CD4-positive, CD25-positive, alpha-beta regulatory T cell (primary cell): Measurements from ENCODE around the gene PML. TPM values are rescaled to one million over a fixed set of nuclear protein-coding genes. Genes with fewer than 3 reads are reported as not detected.

Source experiments
- ATAC-seq, 2 donors: fragments of 150-1000 bp; cut with Tn5 transposase; one replicate each; pipeline ENCODE4 v1.10.0; 2021; ENCODE audit warnings: low read depth in 2 of 2, moderate number of reproducible peaks in 2 of 2, moderate library complexity in 1 of 2
- DNase-seq, 3 donors: peaks; one replicate each; pipeline versions ENCODE4 v3.0.0 to v3.0.0-alpha.2; 2012 to 2022; ENCODE audit warnings: mixed read lengths in 1 of 3
- H3K27ac ChIP-seq: one replicate; pipeline ENCODE4 v1.7.0; 2013; ENCODE audit warnings: mild to moderate bottlenecking, low read length; ENCODE audit not compliant: insufficient read depth, poor library complexity, severe bottlenecking
- H3K27me3 ChIP-seq: one replicate; pipeline ENCODE4 v1.7.0; 2013; ENCODE audit warnings: low read length; ENCODE audit not compliant: control insufficient read depth, insufficient read depth
- H3K36me3 ChIP-seq: one replicate; pipeline ENCODE4 v1.7.0; 2013; ENCODE audit warnings: mild to moderate bottlenecking, low read length, moderate library complexity; ENCODE audit not compliant: control insufficient read depth, insufficient read depth
- H3K4me1 ChIP-seq: 2 replicates; pipeline ENCODE4 v1.7.0; 2013; ENCODE audit warnings: mild to moderate bottlenecking, low read length; ENCODE audit not compliant: insufficient read depth, control insufficient read depth, poor library complexity, severe bottlenecking
- H3K4me3 ChIP-seq: one replicate; pipeline ENCODE4 v1.7.0; 2013; ENCODE audit warnings: low read depth, mild to moderate bottlenecking, low read length, moderate library complexity
- H3K9me3 ChIP-seq, 2 experiments: 1 replicate in 1 of 2; 2 replicates in 1 of 2; pipeline ENCODE4 v1.7.0; 2013; ENCODE audit warnings: low read length in 2 of 2, mild to moderate bottlenecking in 1 of 2, moderate library complexity in 1 of 2; ENCODE audit not compliant: control insufficient read depth in 2 of 2
- H3K27ac Mint-ChIP-seq, 3 donors: one replicate each; pipeline ENCODE4 v1.8.0; 2020 to 2022; ENCODE audit warnings: mild to moderate bottlenecking in 3 of 3, mixed read lengths in 3 of 3, moderate library complexity in 2 of 3
- H3K27me3 Mint-ChIP-seq: one replicate; pipeline ENCODE4 v1.8.0; 2022; ENCODE audit warnings: mild to moderate bottlenecking, mixed read lengths
- H3K36me3 Mint-ChIP-seq: one replicate; pipeline ENCODE4 v1.8.0; 2020; ENCODE audit warnings: mixed read lengths
- H3K4me1 Mint-ChIP-seq, 4 donors: one replicate each; pipeline ENCODE4 v1.8.0; 2020 to 2022; ENCODE audit warnings: mixed read lengths in 4 of 4, mild to moderate bottlenecking in 1 of 4
- H3K4me3 Mint-ChIP-seq, 4 donors: one replicate each; pipeline ENCODE4 v1.8.0; 2020 to 2022; ENCODE audit warnings: mild to moderate bottlenecking in 4 of 4, mixed read lengths in 4 of 4, moderate library complexity in 3 of 4
- H3K9me3 Mint-ChIP-seq, 7 donors: one replicate each; pipeline ENCODE4 v1.8.0; 2020 to 2022; ENCODE audit warnings: mixed read lengths in 7 of 7, mild to moderate bottlenecking in 3 of 7, moderate library complexity in 2 of 7
- polyA plus RNA-seq, 4 donors: library from polyadenylated mRNA; unstranded; fragments of 300-500 nt; fragmentation: Illumina TruSeq; gene quantifications; one replicate each; pipeline ENCODE4 v1.2.3, GENCODE V29; 2021
- total RNA-seq: library from RNA; stranded (reverse); gene quantifications from one replicate; pipeline ENCODE4 v1.2.3, GENCODE V29; 2022

The PML gene
- total and polyA plus RNA-seq, 5 donors from 2014 or later: 13.7 to 57.6 (median 23.2) TPM

DNA sequence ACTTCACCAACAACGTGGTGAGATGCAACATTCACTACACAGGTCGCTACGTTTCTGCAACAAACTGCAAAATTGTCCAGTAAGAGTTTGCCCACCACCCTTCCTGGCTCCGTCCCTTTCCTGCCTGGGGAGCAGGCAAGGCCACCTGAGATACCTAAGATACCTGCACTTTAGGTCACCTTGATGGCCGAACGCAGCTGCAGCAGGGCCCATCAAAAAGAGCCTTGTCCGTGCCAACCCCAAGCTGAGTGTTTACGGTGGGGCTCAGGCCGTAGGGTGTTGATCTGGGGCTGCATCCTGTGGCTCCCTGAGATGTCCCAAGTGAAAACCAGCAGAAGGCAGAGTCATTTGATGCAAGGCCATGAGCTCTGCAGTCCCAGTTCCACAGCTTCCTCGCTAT, 45.0 kb upstream of the PML start:
- no peak overlapping the region for H3K4me3 Mint-ChIP-seq
- Histone ChIP-seq H3K27me3 (no peaks in the 10 kb centered on the region), H3K4me1 (peaks cover 7% of the 10 kb centered on the region), H3K27ac (no peak overlapping the region), H3K9me3 (no peaks in the 10 kb centered on the region), H3K36me3 (no peaks in the 10 kb centered on the region), H3K4me3 (no peak overlapping the region)
- no peak for ATAC-seq
- DNase-seq: no peak
- H3K36me3 Mint-ChIP-seq: no peaks in the 10 kb centered on the region
- no peaks in the 10 kb centered on the region for H3K9me3 Mint-ChIP-seq
- peaks cover 0 to 17% (median 10%) of the 10 kb centered on the region in 4 donors for H3K4me1 Mint-ChIP-seq
- no peak overlapping the region for H3K27ac Mint-ChIP-seq
- no peaks in the 10 kb centered on the region for H3K27me3 Mint-ChIP-seq

DNA sequence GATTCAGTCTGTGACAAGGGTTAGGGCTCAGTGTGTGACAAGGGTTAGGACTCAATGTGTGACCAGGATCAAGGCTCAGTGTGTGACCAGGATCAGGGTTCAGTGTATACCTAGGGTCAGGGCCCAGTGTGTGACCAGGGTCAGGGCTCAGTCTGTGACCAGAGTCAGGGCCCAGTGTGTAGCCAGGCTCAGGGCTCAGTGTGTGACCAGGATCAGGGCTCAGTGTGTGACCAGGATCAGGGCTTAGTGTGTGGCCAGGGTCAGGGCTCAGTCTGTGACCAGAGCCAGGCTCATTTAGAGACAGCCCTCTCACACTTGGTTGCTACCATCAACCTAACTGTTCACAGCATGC, 44.1 kb upstream of the PML start:
- no peaks in the 10 kb centered on the region for H3K36me3 ChIP-seq
- Mint-ChIP-seq H3K36me3 (no peaks in the 10 kb centered on the region), H3K4me1 (peaks cover 0 to 14% (median 9%) of the 10 kb centered on the region in 4 donors), H3K27me3 (no peaks in the 10 kb centered on the region), H3K9me3 (no peaks in the 10 kb centered on the region), H3K4me3 (no peak overlapping the region), H3K27ac (peak overlapping the region in 2 of 3 donors; percentile 91 to 94)
- H3K4me3 ChIP-seq: no peak overlapping the region
- peaks cover 7% of the 10 kb centered on the region for H3K4me1 ChIP-seq
- no peak overlapping the region for H3K27ac ChIP-seq
- DNase-seq: no peak
- ATAC-seq: no peak
- no peaks in the 10 kb centered on the region for H3K9me3 ChIP-seq
- H3K27me3 ChIP-seq: no peaks in the 10 kb centered on the region

DNA sequence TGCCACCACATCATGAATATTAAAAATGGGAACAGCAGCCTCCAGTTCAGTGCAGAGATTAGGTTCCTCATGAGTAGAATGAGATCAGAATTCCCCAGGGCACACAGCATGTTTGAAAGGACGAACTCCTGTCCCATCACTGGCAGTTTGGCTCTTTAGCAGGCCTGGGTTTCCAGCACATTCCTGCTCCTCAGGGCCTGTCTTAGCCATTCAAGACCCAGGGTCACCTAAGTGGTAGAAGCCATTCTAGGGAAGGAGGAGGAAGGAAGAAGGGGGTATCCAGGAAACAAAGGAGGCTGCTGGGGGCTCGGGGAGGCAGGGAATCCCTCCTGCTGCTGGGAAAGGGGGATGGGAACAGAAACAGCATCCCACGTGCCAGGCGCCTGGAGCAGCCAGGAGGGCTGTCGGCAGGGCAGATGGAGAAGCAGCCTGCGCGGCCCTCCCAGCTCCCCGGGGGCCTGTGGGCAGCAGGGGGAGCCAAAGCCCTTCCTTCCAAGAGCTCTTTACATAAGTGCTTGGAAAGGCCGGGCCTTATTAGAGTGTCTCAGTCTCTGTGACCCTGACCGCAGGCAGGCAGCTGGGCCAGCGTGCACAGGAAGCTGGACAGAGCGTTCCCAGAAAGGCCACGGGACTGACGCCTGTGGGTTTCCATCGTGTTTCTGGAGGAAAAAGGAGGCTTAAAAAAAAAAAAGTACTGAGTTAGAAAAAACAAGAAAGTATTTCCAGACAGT, 43.5 kb upstream of the PML start:
- Histone ChIP-seq H3K36me3 (no peaks in the 10 kb centered on the region), H3K27me3 (no peaks in the 10 kb centered on the region), H3K9me3 (no peaks in the 10 kb centered on the region), H3K4me1 (peaks cover 7% of the 10 kb centered on the region), H3K27ac (no peak overlapping the region), H3K4me3 (no peak overlapping the region)
- ATAC-seq: peak; percentile 78 to 79
- DNase-seq: peak; percentile 51 to 77 (median 66)
- Mint-ChIP-seq H3K9me3 (no peaks in the 10 kb centered on the region), H3K27ac (peak overlapping the region in 2 of 3 donors; percentile 91 to 94), H3K4me3 (peak overlapping the region in 1 of 4 donors; percentile 39), H3K4me1 (peaks cover 0 to 12% (median 8%) of the 10 kb centered on the region in 4 donors), H3K27me3 (no peaks in the 10 kb centered on the region), H3K36me3 (no peaks in the 10 kb centered on the region)

DNA sequence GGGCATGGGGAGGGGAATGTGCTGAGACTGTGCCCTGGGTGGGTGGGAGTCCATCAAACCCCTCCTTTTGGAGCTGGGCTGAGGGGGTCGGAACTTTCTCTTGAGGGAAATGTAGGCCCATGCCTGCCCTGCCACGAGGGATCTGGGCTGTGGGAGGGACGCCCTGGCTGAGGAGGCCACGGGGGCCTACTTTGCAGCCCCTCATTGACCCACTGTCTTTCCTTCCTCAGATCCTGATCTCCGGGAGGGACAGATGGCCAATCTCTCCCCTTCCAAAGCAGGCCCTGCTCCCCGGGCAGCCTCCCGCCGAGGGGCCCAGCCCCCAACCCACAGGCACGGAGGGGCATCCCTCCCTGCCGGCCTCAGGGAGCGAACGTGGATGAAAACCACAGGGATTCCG, 42.9 kb upstream of the PML start:
- H3K36me3 ChIP-seq: no peaks in the 10 kb centered on the region
- no peaks in the 10 kb centered on the region for H3K9me3 ChIP-seq
- H3K4me1 ChIP-seq: peaks cover 7% of the 10 kb centered on the region
- Mint-ChIP-seq H3K4me1 (peaks cover 0 to 12% (median 6%) of the 10 kb centered on the region in 4 donors), H3K9me3 (no peaks in the 10 kb centered on the region), H3K36me3 (no peaks in the 10 kb centered on the region), H3K27ac (peak overlapping the region in 2 of 3 donors; percentile 91 to 94), H3K27me3 (no peaks in the 10 kb centered on the region), H3K4me3 (no peak overlapping the region)
- no peak for DNase-seq
- H3K27ac ChIP-seq: no peak overlapping the region
- no peaks in the 10 kb centered on the region for H3K27me3 ChIP-seq
- ATAC-seq: no peak
- H3K4me3 ChIP-seq: no peak overlapping the region

DNA sequence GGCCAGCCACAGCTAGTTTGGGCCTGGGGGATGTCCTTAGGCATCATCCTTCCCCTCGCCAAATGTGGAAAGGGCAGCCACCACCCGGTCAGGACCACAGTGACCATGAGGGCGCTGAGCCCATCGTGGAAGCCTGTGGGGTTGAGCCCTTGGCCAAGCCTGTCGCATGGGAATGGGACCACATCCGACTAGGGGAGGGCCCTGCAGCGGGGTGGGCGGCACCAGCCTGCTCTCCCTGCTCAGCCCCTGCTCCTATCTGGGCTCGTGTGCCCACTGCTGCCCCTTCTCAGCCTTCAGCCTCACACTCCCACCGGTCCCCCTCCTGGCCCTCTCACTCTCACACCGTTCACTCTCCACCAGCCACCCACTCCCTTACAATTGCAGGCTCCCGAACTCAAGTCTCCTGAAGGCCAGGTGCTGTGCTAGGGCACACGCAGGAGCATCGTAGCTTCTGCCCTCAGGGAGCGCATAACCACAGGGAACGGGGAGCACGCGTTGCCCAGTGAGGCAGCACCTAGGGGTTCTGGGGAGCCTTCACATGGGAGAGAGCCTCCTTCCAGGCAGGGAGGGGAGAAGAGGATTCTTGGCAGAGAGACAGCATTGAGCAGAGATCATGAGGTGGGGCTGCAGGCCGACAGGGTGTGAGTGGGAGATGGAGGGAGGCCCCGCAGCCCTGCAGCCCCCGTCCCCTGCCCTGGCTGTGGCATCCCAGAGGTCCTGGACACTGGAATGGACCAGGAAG, 42.2 kb upstream of the PML start:
- Histone ChIP-seq H3K4me1 (peaks cover 7% of the 10 kb centered on the region), H3K27ac (no peak overlapping the region), H3K9me3 (no peaks in the 10 kb centered on the region), H3K36me3 (no peaks in the 10 kb centered on the region), H3K4me3 (no peak overlapping the region), H3K27me3 (no peaks in the 10 kb centered on the region)
- Mint-ChIP-seq H3K36me3 (no peaks in the 10 kb centered on the region), H3K4me1 (peaks cover 0 to 15% (median 9%) of the 10 kb centered on the region in 4 donors), H3K27ac (peak overlapping the region in 1 of 3 donors; percentile 38), H3K4me3 (peak overlapping the region in 1 of 4 donors; percentile 47), H3K9me3 (no peaks in the 10 kb centered on the region), H3K27me3 (no peaks in the 10 kb centered on the region)
- no peak for DNase-seq
- ATAC-seq: no peak

DNA sequence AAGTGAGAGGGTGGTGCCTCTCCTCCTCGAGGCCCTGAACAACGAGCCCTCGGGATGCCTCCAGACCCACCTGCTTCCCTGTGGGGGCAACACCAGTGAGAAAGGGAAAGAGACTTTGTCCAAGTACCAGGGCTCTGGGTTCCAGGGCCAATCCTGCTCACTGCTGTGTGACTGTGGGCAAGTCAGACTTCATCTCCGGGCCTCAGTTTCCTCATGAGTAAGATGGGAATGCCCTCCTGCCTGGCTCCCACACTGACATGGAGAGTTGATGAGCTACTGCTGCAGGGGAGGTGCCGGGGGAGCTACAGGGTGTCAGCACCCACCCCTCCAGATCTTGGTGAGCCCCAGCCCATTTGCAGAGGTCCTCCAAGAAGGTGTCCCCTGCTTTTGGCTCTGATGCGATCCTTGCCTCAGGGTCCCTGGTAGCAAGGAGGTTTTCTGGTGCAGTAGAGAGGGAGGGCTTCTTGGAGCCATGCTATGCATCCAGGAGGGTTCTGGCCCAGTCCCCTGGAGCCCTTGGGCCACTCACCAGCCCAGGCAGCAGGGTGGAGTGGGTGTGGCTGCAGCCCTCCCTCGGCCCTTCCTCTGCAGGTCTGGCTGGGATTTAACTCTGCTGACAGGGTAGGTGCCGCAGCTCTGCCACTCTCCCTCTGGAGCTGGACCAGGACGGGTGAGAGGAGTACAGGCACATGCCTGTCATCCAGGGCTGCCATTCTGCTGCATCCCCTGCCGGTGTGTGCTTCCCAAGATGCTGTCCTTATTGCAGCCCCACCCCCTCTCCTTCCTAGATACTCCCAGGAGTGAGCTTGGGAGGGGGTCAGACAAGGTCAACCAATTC, 41.4 kb upstream of the PML start:
- Histone ChIP-seq H3K9me3 (no peaks in the 10 kb centered on the region), H3K27me3 (no peaks in the 10 kb centered on the region), H3K36me3 (no peaks in the 10 kb centered on the region), H3K27ac (no peak overlapping the region), H3K4me3 (no peak overlapping the region), H3K4me1 (peaks cover 7% of the 10 kb centered on the region)
- Mint-ChIP-seq H3K27me3 (no peaks in the 10 kb centered on the region), H3K9me3 (no peaks in the 10 kb centered on the region), H3K36me3 (no peaks in the 10 kb centered on the region), H3K4me3 (no peak overlapping the region), H3K4me1 (peaks cover 0 to 23% (median 14%) of the 10 kb centered on the region in 4 donors), H3K27ac (peak overlapping the region in 1 of 3 donors; percentile 83)
- DNase-seq: no peak
- ATAC-seq: no peak

DNA sequence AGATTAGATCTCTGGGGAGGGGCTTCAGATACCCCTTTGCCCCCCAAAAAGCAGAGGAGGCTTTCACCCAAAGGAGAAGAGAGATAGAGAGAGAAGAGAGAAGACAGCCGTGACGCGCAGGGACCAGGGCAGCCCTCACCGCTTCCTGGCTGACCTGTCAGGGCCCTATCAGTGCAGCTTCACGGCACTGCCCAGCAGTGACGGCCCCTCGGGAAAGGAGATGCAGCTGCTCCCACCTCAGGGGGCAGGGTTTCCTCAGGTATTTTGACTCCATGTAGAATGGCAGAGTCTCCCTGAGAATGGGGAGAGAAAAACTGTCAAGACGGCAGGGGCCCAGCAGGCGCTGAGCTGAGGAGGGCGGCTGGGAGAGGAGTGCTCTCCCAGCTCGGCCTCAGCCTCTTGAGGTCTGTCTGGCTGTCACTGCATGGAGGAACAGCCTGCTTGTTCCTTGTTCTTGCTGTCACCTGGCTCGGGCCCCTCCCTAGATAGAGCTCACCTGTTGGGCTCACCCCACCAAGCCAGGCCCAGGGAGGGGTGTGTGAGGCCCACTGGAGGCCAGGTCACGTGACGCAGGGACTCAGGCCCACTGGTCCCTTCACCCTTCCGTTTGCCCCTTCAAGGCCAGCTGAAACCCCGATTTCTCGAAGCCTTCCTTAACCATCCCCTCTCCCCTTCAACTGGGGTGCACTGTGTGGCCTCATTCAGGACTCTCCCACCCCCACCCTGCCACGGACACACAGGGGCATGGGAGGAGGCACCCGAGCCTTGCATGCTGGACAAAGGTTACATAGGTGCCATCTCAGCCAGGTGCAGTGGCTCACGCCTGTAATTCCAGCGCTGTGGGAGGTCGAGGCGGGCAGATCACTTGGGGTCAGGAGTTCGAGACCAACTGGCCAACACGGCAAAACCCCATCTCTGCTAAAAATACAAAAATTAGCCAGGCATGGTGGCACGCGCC, 40.0 kb upstream of the PML start:
- H3K27me3 ChIP-seq: no peaks in the 10 kb centered on the region
- Mint-ChIP-seq H3K9me3 (no peaks in the 10 kb centered on the region), H3K4me1 (peaks cover 0 to 34% (median 24%) of the 10 kb centered on the region in 4 donors), H3K4me3 (no peak overlapping the region), H3K27ac (peak overlapping the region; percentile 14 to 83 (median 35)), H3K27me3 (no peaks in the 10 kb centered on the region), H3K36me3 (no peaks in the 10 kb centered on the region)
- DNase-seq (no peak), ATAC-seq (no peak)
- no peaks in the 10 kb centered on the region for H3K36me3 ChIP-seq
- no peaks in the 10 kb centered on the region for H3K9me3 ChIP-seq
- H3K27ac ChIP-seq: no peak overlapping the region
- no peak overlapping the region for H3K4me3 ChIP-seq
- peaks cover 20% of the 10 kb centered on the region for H3K4me1 ChIP-seq
